Left lung (tissue), 10 donors: ENCODE results near the gene ZNF451. TPM values are rescaled to one million over a fixed set of nuclear protein-coding genes. Genes with fewer than 3 reads are reported as not detected.

Source experiments
- ATAC-seq: fragments of 200-7000 bp; cut with Tn5 transposase; one replicate; pipeline ENCODE4 v1.9.1; 2020; ENCODE audit warnings: moderate library complexity
- DNase-seq, 4 donors: peaks; one replicate each; pipeline ENCODE4 v3.0.0-alpha.2; 2013 to 2020
- H3K27ac ChIP-seq, 2 donors: fragments of 200-600 bp; sonication (generic) in 1 of 2; one replicate each; pipeline versions ENCODE4 v1.5.0 to v1.8.0; 2020 to 2021
- H3K27me3 ChIP-seq, 2 donors: fragments of 200-600 bp; sonication (generic) in 1 of 2; one replicate each; pipeline versions ENCODE4 v1.5.0 to v1.8.0; 2020 to 2021
- H3K36me3 ChIP-seq, 2 donors: fragments of 200-600 bp; sonication (generic) in 1 of 2; one replicate each; pipeline versions ENCODE4 v1.5.0 to v1.8.0; 2020 to 2021
- H3K4me1 ChIP-seq, 2 donors: fragments of 200-600 bp; one replicate each; pipeline ENCODE4 v1.8.0; 2021
- H3K4me3 ChIP-seq, 2 donors: fragments of 200-600 bp; sonication (generic) in 1 of 2; one replicate each; pipeline versions ENCODE4 v1.5.0 to v1.8.0; 2020 to 2021; ENCODE audit warnings: mild to moderate bottlenecking in 1 of 2
- H3K9me3 ChIP-seq, 2 donors: fragments of 200-600 bp; sonication (generic) in 1 of 2; one replicate each; pipeline versions ENCODE4 v1.5.0 to v1.8.0; 2020 to 2021
- CTCF ChIP-seq, 2 donors: fragments of 200-600 bp; sonication (generic) in 1 of 2; IDR thresholded peaks; one replicate each; pipeline versions ENCODE4 v1.5.0 to v1.8.0; 2021; ENCODE audit warnings: antibody characterized with exemption in 2 of 2
- intact Hi-C, 2 donors: fragments of 100-400 bp; cut with DNase I; formaldehyde crosslinking; loops; one replicate each; pipeline versions ENCODE4 v1.11.2 to v1.14.2; 2022
- polyA plus RNA-seq, 6 donors: library from polyadenylated mRNA; unstranded; fragments of 120-200 nt; gene quantifications; one replicate each; pipeline ENCODE4 v1.2.1, GENCODE V29; 2013; ENCODE audit not compliant: insufficient read length in 6 of 6
- total RNA-seq, 2 donors: library from RNA; stranded (reverse); fragmentation: NEBNext Ultra II Directional; extraction: Animal tissue kit (Norgen Biotek cat#: 25700); gene quantifications; one replicate each; pipeline ENCODE4 v1.2.1, GENCODE V29; 2021
- donor health status: DM: no; HTN: yes; CAD: no.
- donor health status: DM: no; HTN: no; CAD: no.

Gene ZNF451
- total and polyA plus RNA-seq, 8 donors, result 36.3 to 53.4 (median 48.0) TPM

DNA sequence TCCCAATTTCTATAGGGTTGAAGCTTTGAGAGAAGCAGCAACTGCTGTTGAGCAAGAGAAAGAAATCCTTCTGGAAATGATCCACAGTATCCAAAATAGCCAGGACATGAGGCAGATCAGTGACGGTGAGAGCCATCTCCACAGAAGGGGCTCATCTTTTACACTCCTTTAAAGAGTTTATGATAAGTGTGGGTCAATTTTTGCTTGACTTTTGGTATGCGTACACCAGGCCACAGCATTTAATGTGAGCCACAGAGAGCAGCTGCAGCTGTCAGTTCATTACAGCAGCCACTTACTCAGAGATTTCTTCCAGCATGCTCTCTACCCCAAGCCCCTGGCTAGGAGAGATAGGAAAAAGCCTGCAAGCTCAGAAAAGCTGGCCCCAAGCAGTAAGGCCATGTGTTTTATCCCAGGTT lies 92.0 kb downstream of the ZNF451 start:
- Histone ChIP-seq H3K27me3 (no peaks in the 10 kb centered on the region), H3K27ac (peak overlapping the region in 1 of 2 donors; percentile 24), H3K9me3 (no peaks in the 10 kb centered on the region), H3K4me3 (no peak overlapping the region), H3K4me1 (no peaks in the 10 kb centered on the region), H3K36me3 (peaks cover 0 to 16% of the 10 kb centered on the region in 2 donors)
- ATAC-seq (peak; percentile 78), DNase-seq (peak in 2 of 4 donors; percentile 94)
- no peak for TF ChIP-seq CTCF (IDR thresholded peaks at IDR 0.05)
- intact Hi-C loops, result no loop called here

GRCh38 chr6:57183336-57183735 lies 93.3 kb downstream of the ZNF451 start:
- H3K9me3 ChIP-seq, result no peaks in the 10 kb centered on the region
- no peak overlapping the region for H3K4me3 ChIP-seq
- H3K36me3 ChIP-seq, result peaks cover 0 to 16% of the 10 kb centered on the region in 2 donors
- H3K27ac ChIP-seq, result no peak overlapping the region
- no peak for TF ChIP-seq CTCF (IDR thresholded peaks at IDR 0.05)
- no peaks in the 10 kb centered on the region for H3K27me3 ChIP-seq
- DNase-seq (no peak), ATAC-seq (no peak)
- intact Hi-C loops, result no loop called here
- H3K4me1 ChIP-seq, result no peaks in the 10 kb centered on the region

GRCh38 chr6:57190140-57190539 lies 100.2 kb downstream of the ZNF451 start:
- H3K36me3 ChIP-seq, result no peaks in the 10 kb centered on the region
- DNase-seq (peak in 2 of 4 donors; percentile 49 to 73), ATAC-seq (no peak)
- TF ChIP-seq CTCF (IDR thresholded peaks at IDR 0.05), result peak in 1 of 2 donors; percentile 29
- no peak overlapping the region for H3K4me3 ChIP-seq
- intact Hi-C loops, result no loop called here
- H3K27ac ChIP-seq, result no peak overlapping the region
- H3K9me3 ChIP-seq, result no peaks in the 10 kb centered on the region
- H3K27me3 ChIP-seq, result no peaks in the 10 kb centered on the region
- H3K4me1 ChIP-seq, result no peaks in the 10 kb centered on the region

- H3K4me3 ChIP-seq, result no peak overlapping the region
Measured at GRCh38 chr6:57193177-57193576, 103.2 kb downstream of the ZNF451 start.

DNA sequence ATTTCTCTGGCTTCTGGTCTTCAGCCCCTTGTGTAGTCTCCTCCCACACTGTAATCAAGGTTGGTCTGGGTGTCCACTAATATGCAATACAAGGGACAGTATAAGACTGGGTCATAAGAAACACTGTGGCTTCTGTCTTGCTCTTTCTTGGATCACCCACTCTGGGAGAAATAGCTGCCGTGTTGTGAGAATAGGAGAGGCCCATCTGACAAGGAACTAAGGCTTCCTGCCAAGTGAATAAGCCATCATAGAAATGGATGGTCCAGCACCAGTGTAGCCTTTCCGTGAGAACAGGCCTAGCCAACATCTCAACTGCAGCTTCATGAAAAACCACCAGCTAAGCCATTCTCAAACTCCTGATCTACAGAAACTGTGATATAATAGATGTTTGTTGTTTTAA lies 105.5 kb downstream of the ZNF451 start:
- DNase-seq (no peak), ATAC-seq (no peak)
- H3K4me1 ChIP-seq, result no peaks in the 10 kb centered on the region
- intact Hi-C loops, result no loop called here
- no peaks in the 10 kb centered on the region for H3K27me3 ChIP-seq
- H3K9me3 ChIP-seq, result no peaks in the 10 kb centered on the region
- no peak overlapping the region for H3K4me3 ChIP-seq
- H3K36me3 ChIP-seq, result no peaks in the 10 kb centered on the region
- TF ChIP-seq CTCF (IDR thresholded peaks at IDR 0.05), result no peak
- no peak overlapping the region for H3K27ac ChIP-seq

More at GRCh38 chr6:57193177-57193576, 103.2 kb downstream of the ZNF451 start:
- ATAC-seq, result no peak
- DNase-seq, result peak in 2 of 4 donors; percentile 70 to 74
- Histone ChIP-seq H3K27ac (no peak overlapping the region), H3K9me3 (no peaks in the 10 kb centered on the region), H3K4me1 (no peaks in the 10 kb centered on the region), H3K36me3 (no peaks in the 10 kb centered on the region), H3K27me3 (no peaks in the 10 kb centered on the region)
- intact Hi-C loops, result no loop called here
- TF ChIP-seq CTCF (IDR thresholded peaks at IDR 0.05), result no peak
